Activated T-helper 2 cell treated with anti-CD3 and anti-CD28 coated beads, Interferon-gamma antibody, Interleukin-2, Interleukin-4, amounts not matched to agents 10 μg/mL and 5 μg/mL and 100 μg/mL, durations not matched to agents 14 hours and 24 hours and 36 hours (primary cell): ENCODE data around the gene CACNG1. TPM values are rescaled to one million over a fixed set of nuclear protein-coding genes. Genes with fewer than 3 reads are reported as not detected.
"Not testable (repeated sequence)": the region's sequence is repeated elsewhere in the genome, so short reads cannot be mapped to it uniquely, and the experiment has no call there.

Experiments used
- DNase-seq: peaks from one replicate; pipeline ENCODE4 v3.0.0; 2021; ENCODE audit warnings: low spot score
- H3K27ac Mint-ChIP-seq: one replicate; pipeline ENCODE4 v1.8.0; 2021; ENCODE audit warnings: mixed read lengths
- H3K27me3 Mint-ChIP-seq: one replicate; pipeline ENCODE4 v1.8.0; 2021; ENCODE audit warnings: low read depth, mixed read lengths
- H3K36me3 Mint-ChIP-seq: one replicate; pipeline ENCODE4 v1.8.0; 2021; ENCODE audit warnings: low read depth, mixed read lengths
- H3K4me1 Mint-ChIP-seq: one replicate; pipeline ENCODE4 v1.8.0; 2021; ENCODE audit warnings: low read depth, mixed read lengths
- H3K4me3 Mint-ChIP-seq: one replicate; pipeline ENCODE4 v1.8.0; 2021; ENCODE audit warnings: low read depth, mild to moderate bottlenecking, moderate library complexity, mixed read lengths
- H3K9me3 Mint-ChIP-seq: one replicate; pipeline ENCODE4 v1.8.0; 2021; ENCODE audit warnings: mixed read lengths
- intact Hi-C: fragments of 100-400 bp; cut with micrococcal nuclease; formaldehyde crosslinking; loops from one replicate; pipeline ENCODE4 v1.15.1; 2023
- total RNA-seq: library from RNA; stranded (reverse); gene quantifications from 2 replicates; pipeline ENCODE4 v1.2.3, GENCODE V29; 2022

Gene CACNG1
- total RNA-seq, 1 donor from 2014 or later, result not detected

DNA sequence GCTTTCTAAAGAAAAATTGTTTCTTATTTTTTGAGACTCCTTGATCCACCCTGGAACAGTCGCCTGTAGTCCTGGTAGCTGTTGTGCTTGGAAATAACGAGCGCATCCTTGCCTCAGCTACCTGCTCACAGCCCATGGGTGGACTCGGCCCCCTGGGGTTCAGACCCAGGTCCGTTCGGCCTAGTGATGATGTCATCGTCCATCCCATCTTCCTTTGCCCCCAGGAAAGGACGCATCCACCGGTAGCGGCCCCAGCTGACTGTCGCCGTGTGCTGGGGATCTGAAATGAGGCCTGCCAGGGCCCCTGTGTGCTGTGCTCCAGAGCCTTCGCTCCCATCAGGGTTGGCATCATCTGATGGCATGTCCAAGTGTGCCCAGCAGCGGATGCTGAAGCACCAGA is 12.0 kb upstream of the CACNG1 start:
- intact Hi-C loops, result no loop called here
- H3K27ac Mint-ChIP-seq, result no peak overlapping the region
- no peaks in the 10 kb centered on the region for H3K27me3 Mint-ChIP-seq
- H3K4me3 Mint-ChIP-seq, result no peak overlapping the region
- no peaks in the 10 kb centered on the region for H3K9me3 Mint-ChIP-seq
- peaks cover 4% of the 10 kb centered on the region for H3K4me1 Mint-ChIP-seq
- DNase-seq, result no peak
- H3K36me3 Mint-ChIP-seq, result no peaks in the 10 kb centered on the region

DNA sequence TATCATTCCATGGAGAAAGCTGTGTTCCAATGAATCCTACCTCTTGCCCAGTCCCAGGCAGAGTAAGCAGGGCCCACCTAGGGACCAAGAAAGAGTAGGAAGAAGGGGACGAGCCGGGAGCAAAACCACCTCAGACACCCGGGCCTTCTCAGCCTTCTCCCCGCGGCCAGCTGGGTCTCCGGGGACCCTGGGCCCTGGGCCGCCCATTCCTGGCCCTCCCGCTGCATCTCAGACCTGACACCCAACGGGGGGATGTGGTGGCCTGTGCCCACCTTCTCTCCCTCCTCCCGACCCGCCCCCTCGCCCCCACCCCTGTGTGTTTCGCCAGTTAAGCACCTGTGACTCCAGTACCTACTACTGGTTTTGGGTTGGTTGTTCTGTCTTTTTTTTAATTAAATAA is 11.4 kb upstream of the CACNG1 start:
- no peaks in the 10 kb centered on the region for H3K36me3 Mint-ChIP-seq
- DNase-seq, result no peak
- H3K27ac Mint-ChIP-seq, result no peak overlapping the region
- no peaks in the 10 kb centered on the region for H3K27me3 Mint-ChIP-seq
- intact Hi-C loops, result no loop called here
- no peaks in the 10 kb centered on the region for H3K9me3 Mint-ChIP-seq
- no peak overlapping the region for H3K4me3 Mint-ChIP-seq
- peaks cover 4% of the 10 kb centered on the region for H3K4me1 Mint-ChIP-seq

DNA sequence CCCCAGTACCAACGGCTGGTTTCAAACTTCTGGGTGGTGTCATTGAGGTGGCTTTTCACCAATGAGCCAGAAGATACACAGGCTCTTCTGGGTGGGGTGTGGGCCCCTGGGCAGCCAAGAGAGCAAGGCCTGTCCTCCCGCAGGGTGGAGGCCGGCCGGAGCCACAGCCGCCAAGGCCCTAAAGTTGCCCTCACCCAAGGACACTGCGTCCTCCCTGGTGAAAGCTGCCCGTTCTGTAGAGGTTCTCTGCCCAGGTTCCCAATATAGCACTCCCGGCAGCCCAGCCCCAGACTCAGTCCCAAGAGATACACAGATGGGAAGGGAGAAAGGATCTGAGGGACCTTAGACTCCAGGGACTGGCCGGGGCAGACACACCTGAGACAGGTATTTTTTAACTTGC is 10.7 kb upstream of the CACNG1 start:
- no peak for DNase-seq
- Mint-ChIP-seq H3K9me3 (no peaks in the 10 kb centered on the region), H3K4me1 (peaks cover 4% of the 10 kb centered on the region), H3K27ac (no peak overlapping the region), H3K27me3 (no peaks in the 10 kb centered on the region), H3K36me3 (no peaks in the 10 kb centered on the region), H3K4me3 (no peak overlapping the region)
- intact Hi-C loops, result no loop called here

DNA sequence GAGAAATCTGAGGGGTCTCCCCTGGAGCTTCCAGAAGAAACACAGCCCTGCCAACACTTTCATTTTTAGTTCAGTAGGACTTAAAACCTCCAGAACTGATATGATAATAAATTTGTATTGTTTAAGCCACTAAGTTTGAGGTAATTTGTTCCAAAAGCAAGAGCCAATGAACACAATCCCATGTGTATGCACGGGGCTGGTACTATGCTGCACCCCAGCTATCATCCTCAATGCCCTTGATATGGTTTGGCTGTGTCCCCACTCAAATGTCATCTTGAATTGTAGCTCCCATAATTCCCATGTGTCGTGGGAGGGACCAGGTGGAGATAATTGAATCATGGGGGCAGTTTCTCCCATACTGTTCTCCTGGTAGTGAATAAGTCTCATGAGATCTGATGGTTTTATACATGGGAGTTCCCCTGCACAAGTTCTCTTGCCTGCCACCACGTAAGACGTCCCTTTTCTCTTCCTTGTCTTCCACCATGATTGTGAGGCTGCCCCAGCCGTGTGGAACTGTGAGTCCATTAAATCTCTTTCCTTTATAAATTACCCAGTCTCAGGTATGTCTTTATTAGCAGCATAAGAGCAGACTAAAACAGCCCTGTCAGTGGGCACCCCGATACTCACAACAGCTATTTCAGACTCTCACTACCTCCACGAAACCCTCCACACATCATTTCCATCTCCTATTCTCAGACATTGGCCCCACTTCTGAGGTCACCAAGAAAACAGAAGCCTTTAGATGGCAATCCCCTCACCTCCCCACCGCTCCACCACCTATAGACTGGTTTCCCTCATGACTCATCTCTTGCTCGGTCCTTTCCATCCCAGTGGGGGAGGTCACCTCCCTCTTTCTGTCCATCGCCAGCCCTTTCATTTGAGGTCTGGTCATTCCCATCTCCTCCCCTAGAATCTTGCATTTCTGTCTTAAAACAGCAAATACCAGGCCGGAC is 8.9 kb upstream of the CACNG1 start:
- peaks cover 4% of the 10 kb centered on the region for H3K4me1 Mint-ChIP-seq
- no peaks in the 10 kb centered on the region for H3K27me3 Mint-ChIP-seq
- H3K36me3 Mint-ChIP-seq, result no peaks in the 10 kb centered on the region
- intact Hi-C loops, result no loop called here
- DNase-seq, result no peak
- H3K4me3 Mint-ChIP-seq, result no peak overlapping the region
- H3K27ac Mint-ChIP-seq, result no peak overlapping the region
- no peaks in the 10 kb centered on the region for H3K9me3 Mint-ChIP-seq

DNA sequence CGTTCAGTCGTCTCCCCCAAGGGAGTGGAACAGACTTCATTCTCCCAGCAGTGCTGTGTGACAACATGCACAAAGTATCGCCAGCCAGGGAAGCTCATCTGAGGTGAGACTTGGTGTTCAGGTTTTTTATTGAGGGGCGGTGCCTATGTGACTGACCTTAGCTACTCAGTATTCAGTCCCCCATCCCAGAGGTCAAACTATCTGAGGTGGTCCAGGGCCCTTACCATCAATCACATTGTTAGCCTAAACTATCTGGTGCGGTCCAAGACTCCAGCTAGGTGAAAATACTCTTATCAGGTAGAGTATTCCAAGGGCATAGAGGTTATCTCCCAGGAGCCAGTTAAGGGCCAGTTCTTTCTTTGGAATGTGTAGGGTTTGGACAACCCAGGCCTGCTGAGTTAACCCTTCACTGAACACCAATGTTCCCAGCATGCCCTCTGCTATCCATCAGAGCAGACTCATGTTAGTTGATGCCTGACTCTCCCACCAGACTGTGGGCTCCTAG is 5.4 kb upstream of the CACNG1 start:
- no peaks in the 10 kb centered on the region for H3K9me3 Mint-ChIP-seq
- intact Hi-C loops, result no loop called here
- DNase-seq, result no peak
- no peaks in the 10 kb centered on the region for H3K27me3 Mint-ChIP-seq
- no peak overlapping the region for H3K4me3 Mint-ChIP-seq
- H3K4me1 Mint-ChIP-seq, result peaks cover 4% of the 10 kb centered on the region
- no peak overlapping the region for H3K27ac Mint-ChIP-seq
- H3K36me3 Mint-ChIP-seq, result no peaks in the 10 kb centered on the region

DNA sequence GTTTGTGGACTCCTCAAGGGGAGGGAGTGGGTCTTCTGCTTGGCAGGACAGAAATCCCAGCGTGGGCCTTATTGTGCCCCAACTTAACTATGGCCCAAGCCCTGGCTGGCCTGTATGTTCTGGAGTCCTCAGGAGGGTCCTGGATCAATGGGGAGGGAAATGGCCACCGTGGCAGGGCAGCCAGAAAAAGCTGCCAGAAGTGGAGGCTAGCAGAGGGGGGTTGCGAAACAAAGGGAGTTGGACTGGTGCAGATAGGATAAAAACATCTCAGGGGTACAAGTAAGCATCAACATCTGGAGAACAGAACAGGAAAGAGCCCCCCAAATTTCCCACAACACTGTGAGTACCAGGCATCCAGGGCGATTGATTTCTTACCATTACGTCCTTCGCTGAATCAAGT is 3.7 kb upstream of the CACNG1 start:
- no peak for DNase-seq
- no peak overlapping the region for H3K27ac Mint-ChIP-seq
- H3K36me3 Mint-ChIP-seq, result no peaks in the 10 kb centered on the region
- H3K27me3 Mint-ChIP-seq, result no peaks in the 10 kb centered on the region
- no peak overlapping the region for H3K4me3 Mint-ChIP-seq
- H3K9me3 Mint-ChIP-seq, result no peaks in the 10 kb centered on the region
- intact Hi-C loops, result no loop called here
- peaks cover 1% of the 10 kb centered on the region for H3K4me1 Mint-ChIP-seq

DNA sequence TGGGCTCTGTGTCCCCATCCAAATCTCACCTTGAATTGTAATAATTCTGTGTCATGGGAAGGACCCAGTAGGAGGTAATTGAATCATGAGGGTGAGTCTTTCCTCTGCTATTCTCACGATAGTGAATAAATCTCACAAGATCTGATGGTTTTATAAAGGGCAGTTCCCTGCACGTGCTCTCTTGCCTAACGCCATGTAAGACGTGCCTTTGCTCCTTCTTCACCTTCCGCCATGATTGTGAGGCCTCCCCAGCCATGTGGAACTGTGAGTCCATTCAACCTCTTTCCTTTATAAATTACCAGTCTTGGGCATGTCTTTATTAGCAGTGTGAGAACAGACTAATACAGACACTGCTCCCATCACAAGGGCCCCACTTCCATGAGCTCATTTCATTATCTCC is 3.2 kb upstream of the CACNG1 start:
- H3K27ac Mint-ChIP-seq, intact Hi-C loops, H3K9me3 Mint-ChIP-seq, H3K36me3 Mint-ChIP-seq, H3K4me3 Mint-ChIP-seq, H3K4me1 Mint-ChIP-seq, DNase-seq, H3K27me3 Mint-ChIP-seq: not testable (repeated sequence)

DNA sequence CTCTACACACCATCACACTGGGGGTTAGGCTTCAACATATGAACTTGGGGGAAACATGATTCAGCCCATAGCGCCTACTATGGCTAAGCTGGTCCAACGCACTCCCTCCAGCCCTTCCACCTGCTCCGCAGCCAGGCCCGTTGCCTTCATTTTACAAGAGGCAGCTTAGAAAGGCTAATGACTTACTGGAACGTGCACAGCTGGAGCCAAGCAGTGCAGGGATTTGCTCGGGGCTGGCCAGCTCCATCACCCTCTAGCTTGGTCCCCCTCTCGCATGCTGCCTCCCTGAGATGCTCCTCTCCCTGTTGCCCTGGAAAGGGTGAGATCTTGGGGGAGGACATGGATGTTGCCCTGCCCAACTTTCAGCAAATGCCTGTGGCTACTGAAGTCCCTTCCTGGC is 2.8 kb upstream of the CACNG1 start:
- DNase-seq, result no peak
- intact Hi-C loops, result no loop called here
- Mint-ChIP-seq H3K9me3 (no peaks in the 10 kb centered on the region), H3K4me1 (no peaks in the 10 kb centered on the region), H3K27ac (no peak overlapping the region), H3K27me3 (no peaks in the 10 kb centered on the region), H3K36me3 (no peaks in the 10 kb centered on the region), H3K4me3 (no peak overlapping the region)

DNA sequence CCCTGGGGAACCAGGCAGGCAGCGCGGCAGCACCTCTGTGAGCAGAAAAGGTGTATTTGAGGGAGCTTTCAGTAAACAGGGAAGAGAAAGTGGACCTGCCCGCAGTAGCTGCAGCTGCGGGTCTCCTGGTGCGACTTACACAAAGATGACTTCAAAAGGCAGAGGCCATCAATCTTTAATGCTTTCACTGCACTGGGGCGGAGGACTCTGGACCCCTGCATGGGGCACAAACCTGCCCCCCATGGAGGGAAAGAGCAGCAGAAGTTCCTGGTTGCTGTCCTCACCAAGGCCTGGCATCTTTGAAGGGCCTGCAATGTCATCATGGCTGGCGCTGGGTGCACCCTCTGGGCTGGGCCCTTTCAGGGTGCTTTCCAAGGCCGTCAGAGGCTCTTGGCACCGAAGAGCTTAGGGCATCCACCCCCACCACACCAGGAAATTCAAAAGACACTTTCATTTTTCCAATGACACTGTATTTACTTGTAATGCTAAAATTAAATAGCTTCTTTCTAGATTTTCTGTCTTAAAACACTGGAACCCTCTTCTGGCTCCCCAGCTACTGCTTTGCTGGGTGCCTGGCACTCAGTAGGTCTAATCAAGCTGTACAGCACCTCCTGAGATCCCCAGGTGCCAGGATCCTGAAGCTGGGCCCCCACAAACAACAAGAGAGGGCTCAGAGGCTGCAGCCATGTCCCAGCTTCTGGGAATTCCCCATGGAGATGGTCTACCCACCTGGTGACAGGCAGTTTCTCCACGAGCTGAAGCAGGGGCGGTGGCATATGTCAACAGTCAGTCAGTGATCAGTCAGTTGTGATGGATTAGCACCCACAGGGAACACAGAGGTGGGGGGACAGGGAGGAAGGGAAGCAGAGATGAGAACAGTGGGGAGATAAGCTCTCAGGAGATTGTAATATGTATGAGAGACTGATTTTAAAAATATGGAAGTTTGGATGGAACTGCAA is 2.1 kb upstream of the CACNG1 start:
- no peak overlapping the region for H3K27ac Mint-ChIP-seq
- peaks cover 1% of the 10 kb centered on the region for H3K27me3 Mint-ChIP-seq
- no peak for DNase-seq
- intact Hi-C loops, result no loop called here
- no peaks in the 10 kb centered on the region for H3K36me3 Mint-ChIP-seq
- H3K4me1 Mint-ChIP-seq, result no peaks in the 10 kb centered on the region
- no peaks in the 10 kb centered on the region for H3K9me3 Mint-ChIP-seq
- no peak overlapping the region for H3K4me3 Mint-ChIP-seq

DNA sequence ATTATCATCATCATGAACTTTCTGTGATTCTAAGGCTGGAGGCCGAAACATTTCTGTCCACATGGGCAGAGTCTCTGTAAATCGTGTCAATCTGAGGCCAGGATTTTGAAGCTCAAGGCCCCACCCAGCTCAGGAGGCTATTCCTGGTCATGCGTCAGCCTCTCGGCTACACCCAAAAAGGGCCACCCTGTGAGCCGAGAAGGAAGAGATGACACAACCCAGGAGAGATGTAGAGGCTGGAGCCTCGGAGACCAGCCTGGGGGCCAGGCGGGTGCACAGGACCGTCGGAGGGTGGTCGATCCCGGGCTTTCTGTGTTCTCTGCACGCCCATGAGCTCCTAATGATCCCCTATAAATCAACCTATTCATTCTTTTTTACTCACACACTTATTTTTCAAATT is 1.1 kb upstream of the CACNG1 start:
- Mint-ChIP-seq H3K36me3 (no peaks in the 10 kb centered on the region), H3K4me1 (no peaks in the 10 kb centered on the region), H3K27me3 (peaks cover 1% of the 10 kb centered on the region), H3K27ac (no peak overlapping the region), H3K9me3 (peaks cover 9% of the 10 kb centered on the region), H3K4me3 (no peak overlapping the region)
- intact Hi-C loops, result no loop called here
- no peak for DNase-seq

DNA sequence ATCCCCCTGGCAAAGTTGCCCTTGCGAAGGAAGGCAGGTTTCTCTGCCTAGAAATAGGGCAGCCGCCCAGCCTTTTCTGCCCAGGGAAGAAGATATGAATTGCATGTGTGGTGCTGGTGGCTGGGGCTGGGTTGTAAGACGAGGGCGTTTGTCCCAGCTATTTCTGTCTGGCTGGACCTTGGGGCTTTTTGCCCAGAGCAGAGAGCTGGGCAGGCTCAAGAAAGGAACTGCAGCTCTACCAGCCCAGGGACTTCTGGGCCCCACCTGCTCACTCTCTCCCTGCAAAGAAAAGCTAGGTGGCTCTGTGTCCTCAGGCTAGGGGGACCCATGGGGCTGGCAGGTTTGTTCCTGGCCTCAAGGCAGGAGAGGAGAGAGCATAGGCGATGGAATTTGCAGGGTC is 586 bp downstream of the CACNG1 start:
- intact Hi-C loops, result no loop called here
- no peak overlapping the region for H3K27ac Mint-ChIP-seq
- no peaks in the 10 kb centered on the region for H3K4me1 Mint-ChIP-seq

DNA sequence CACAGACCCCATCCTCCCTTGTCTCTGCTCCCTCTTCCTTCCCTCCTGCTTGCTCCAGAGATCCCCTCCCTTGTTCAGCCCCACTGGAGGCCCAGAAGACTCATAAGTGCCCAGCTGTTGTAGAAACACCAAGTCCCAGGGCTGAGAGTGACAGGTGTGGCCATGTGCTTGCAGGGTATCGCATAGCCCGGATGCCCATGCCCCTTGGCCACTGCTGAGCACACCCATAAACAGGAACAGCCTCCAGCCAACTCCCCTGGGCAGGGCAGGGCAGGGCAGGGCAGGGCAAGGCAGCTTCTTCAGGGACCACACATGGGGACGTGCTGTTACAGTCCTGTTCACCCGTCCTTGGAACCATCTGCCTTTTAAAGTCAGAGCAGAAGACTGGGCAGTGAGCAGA is 2.0 kb downstream of the CACNG1 start:
- no peak overlapping the region for H3K27ac Mint-ChIP-seq
- no peaks in the 10 kb centered on the region for H3K4me1 Mint-ChIP-seq
- no peak for DNase-seq
- peaks cover 1% of the 10 kb centered on the region for H3K27me3 Mint-ChIP-seq
- no peak overlapping the region for H3K4me3 Mint-ChIP-seq
- intact Hi-C loops, result no loop called here
- no peaks in the 10 kb centered on the region for H3K36me3 Mint-ChIP-seq
- H3K9me3 Mint-ChIP-seq, result peaks cover 23% of the 10 kb centered on the region

More for the DNA sequence above, 586 bp downstream of the CACNG1 start:
- Mint-ChIP-seq H3K36me3 (no peaks in the 10 kb centered on the region), H3K4me3 (no peak overlapping the region), H3K27me3 (peaks cover 1% of the 10 kb centered on the region), H3K9me3 (peaks cover 23% of the 10 kb centered on the region)
- DNase-seq, result no peak

DNA sequence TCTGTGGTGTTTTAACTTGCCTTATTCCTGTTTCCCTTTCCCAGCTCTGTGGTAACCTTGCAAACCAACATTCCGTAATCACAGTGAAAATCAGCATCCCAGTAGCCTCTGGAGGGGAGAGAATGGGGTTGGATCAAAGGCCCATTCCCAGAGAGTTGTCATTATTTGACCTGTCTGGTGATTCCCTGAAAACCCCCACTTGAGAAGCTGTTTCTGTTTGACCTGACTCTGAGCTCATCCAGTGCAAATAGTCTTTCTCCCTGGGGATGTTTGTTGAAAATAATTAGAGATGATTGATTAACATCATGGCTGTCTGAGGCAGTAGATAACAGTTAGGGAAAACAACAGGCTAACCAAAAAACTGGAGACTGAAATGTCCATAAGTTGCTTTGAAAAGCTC is 3.0 kb downstream of the CACNG1 start:
- intact Hi-C loops, result no loop called here
- peaks cover 23% of the 10 kb centered on the region for H3K9me3 Mint-ChIP-seq

More for the DNA sequence above, 3.0 kb downstream of the CACNG1 start:
- Mint-ChIP-seq H3K4me1 (no peaks in the 10 kb centered on the region), H3K36me3 (no peaks in the 10 kb centered on the region), H3K27ac (no peak overlapping the region), H3K27me3 (peaks cover 1% of the 10 kb centered on the region), H3K4me3 (no peak overlapping the region)
- no peak for DNase-seq
